HG03097 (cell line): ENCODE data around the gene DPP7.
"Not testable (repeated sequence)": the region's sequence is repeated elsewhere in the genome, so short reads cannot be mapped to it uniquely, and the experiment has no call there.

Experiments used
- ATAC-seq: cut with Tn5 transposase; IDR thresholded peaks from one replicate; pipeline ENCODE4 v1.9.1; 2021; ENCODE audit not compliant: unreplicated experiment, low FRiP score

DPP7 gene

DNA sequence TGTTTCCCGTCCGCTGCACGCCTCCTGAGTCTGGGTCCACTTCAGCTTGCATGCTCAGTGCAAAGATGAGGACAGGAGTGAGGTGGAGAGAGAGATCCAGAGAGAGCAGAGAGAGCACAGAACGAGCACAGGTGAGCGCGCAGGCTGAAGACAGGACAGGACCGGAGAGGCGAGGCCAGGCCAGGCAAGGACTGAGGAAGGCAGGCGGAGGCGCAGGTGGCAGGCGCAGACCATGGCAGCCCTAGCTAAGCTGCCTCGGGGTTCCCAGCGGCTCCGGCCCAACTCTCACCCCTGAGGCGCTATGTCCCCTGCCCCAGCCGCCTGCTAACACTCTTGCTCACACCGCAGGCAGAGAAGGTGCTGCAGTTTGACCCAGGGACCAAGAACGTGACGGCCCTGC, 34.1 kb upstream of the DPP7 start:
- no peak for ATAC-seq

DNA sequence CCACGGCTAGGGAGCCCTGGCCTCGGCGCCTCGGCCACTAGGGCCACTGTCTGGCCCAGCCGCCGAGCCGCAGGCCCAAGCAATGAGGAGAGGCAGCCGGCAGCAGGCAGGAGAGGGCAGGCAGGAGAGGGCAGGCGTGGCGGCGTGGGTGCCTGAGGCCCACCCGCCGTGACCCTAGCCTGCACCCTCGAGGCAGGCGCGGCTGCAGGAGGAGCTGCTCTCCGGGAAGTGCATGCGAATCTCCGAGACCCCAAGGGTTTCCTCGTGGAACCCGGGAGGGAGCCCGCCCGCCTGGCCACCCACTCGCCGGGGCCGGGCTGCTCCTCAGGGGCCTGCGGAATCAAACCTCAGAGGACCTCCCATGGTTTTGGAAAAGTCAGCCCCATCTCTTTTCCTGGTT, 33.7 kb upstream of the DPP7 start:
- no peak for ATAC-seq

DNA sequence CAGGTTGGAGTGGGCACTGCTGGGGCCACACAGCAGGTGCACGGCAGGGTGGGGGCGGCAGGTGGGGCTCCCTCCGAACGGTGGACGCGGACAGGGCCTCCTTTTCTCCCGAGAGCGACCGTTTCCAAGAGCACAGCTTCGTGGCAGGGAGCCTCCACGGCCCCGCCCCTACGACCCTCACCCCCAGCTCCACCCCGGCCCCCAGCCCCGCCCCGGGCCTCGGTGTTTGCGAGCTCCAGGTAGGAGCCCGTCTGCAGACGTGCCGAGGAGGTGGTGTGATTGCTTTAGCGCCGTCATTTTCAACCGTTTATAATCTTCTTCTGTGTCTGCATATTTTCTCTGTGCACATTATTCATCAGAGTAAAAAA, 33.2 kb upstream of the DPP7 start:
- no peak for ATAC-seq

- no peak for ATAC-seq
Measured at GRCh38 chr9:137147091-137147792, 32.7 kb upstream of the DPP7 start.

- ATAC-seq = no peak
Measured at GRCh38 chr9:137146527-137146918, 32.0 kb upstream of the DPP7 start.

GRCh38 chr9:137145731-137146526, 31.4 kb upstream of the DPP7 start:
- ATAC-seq = no peak

DNA sequence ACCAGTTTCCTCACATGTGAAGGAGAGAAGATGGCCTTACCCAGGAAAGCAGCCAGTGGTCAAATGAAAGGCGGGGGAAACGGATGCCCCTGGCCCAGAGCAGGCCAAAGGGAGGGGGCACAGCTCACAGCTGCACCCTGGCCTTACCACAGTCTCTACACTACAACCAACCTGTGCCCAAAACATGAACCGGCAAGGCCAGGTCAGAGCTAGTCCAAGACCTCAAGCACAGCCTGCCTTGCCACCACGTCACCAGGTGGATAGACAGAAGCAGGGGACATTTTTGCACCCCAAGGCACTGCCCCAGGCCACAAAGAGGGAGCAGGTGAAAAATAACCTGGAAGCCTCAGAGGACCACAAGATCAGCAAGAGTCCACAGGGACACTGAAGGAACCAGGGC, 28.9 kb upstream of the DPP7 start:
- ATAC-seq = no peak

DNA sequence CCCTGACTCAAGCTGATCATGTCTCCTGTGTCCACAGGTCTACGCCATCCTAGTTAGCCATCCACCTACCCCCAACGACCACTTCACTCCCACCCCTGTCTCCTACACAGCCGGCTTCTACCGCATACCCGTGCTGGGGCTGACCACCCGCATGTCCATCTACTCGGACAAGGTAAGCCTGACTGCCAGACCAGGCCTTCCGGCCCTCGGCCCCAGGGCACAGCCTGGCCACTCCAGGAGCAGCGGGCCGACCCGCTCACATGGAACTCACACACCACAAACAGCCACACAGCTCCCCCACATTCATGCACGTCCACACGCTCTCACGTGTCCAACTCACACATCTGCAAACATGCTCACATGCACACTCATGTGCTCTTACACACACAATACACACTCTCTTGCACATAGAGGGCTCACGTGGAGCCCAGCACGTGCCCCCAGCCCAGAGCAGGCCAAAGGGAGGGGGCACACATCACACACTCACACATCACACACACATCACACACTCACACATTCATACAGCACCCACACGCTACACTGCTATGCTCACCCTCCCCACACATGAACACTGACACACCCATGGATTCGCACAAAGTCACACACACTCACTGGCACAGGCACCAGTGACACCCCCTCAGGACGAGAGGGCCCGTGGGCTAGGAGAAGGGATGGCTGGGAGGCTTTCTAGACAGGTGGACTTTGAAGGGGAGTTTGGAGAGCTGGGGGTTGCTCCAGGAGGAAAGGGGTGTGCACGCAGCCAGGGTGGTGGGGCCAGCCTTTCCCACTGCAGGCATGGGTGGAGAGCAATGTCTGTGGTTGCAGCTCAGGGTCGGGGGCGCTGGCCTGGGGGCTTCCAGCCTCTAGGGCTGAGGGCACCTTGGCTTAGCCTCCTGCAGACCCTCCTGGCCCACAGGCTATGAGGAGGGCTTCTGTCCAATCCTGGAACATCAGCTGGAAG, 27.7 kb upstream of the DPP7 start:
- no peak for ATAC-seq

DNA sequence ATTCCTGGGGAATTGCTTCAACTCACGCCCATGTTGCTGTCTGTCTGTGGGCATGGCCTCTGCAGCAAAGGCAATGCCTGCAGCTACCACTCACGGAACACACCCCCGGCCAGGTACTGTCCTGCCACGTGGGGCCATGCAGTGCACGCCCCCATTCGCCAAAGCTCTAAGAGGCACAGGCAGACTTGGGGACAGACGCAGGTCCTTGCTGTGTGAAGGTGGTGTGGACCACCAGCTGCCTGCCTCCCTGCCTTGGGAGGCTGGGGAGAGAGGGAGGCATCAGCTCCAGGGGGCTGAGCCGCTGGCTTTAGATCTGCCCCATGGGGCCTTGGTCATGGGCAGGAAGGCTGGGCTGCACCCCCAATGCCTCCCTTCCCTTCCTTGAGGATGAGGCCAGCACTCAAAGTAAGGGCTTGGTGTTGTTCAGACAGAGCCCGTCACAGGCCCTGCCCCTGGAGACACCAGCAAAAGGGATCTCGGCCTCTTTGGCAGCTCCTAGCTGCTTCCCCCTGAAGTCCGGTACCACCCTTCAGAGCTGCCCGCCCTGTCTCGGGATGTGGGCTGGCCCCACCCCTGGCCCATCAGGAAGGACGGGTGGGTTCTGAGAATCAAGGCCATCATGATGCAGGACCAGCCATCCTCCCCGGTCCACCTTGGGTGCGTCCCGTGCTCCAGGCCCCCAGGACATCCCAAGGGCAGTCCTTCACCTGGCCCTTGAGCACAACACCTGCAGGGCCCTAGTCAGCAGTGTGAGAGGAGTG, 26.7 kb upstream of the DPP7 start:
- ATAC-seq = no peak

DNA sequence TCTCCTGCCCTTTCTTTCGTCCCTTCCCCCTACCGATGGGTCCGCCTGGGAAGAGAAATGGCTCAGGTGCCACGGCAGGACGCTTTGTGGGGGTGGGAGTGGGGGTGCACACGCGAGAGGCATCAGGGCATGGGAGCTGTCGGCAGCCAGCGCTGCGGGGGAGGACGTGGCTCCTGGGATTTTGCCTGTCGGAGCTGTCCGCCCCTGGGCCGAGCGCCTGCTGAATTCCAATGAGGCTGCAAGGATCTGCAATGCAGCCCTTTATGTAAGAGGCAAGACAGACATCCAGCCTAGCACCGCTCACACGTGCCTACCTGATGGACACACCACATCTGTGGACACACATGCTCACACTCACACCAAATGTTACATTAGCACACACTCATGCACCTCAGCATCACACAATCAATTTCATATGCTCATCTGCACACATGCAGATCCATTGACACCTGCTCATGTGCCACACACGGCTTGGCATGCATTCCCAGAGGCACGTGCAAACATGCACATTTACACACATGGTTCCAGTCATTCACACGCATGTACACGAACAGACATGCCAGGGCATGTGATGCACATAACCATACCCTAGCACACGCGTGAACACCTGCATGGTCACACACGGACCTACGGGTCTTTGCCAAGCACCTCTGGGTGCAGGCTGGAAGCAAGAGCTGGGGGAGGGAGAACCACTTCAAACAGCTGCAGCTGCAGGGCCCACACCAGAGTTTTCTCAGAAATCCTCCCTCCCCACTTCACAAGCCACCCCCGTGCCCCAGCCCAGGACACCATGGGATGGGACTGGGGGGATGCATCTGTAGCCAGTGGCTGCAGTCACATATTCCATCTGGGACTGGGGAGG, 25.8 kb upstream of the DPP7 start:
- ATAC-seq = no peak

- no peak for ATAC-seq
Measured at GRCh38 chr9:137139468-137140150, 25.1 kb upstream of the DPP7 start.

GRCh38 chr9:137138722-137139467, 24.4 kb upstream of the DPP7 start, which contains the start of gene GRIN1:
TSS of gene GRIN1 (plus strand) at chr9:137139154. CDS start at chr9:137139487, 333 bp downstream.
- no peak for ATAC-seq

DNA sequence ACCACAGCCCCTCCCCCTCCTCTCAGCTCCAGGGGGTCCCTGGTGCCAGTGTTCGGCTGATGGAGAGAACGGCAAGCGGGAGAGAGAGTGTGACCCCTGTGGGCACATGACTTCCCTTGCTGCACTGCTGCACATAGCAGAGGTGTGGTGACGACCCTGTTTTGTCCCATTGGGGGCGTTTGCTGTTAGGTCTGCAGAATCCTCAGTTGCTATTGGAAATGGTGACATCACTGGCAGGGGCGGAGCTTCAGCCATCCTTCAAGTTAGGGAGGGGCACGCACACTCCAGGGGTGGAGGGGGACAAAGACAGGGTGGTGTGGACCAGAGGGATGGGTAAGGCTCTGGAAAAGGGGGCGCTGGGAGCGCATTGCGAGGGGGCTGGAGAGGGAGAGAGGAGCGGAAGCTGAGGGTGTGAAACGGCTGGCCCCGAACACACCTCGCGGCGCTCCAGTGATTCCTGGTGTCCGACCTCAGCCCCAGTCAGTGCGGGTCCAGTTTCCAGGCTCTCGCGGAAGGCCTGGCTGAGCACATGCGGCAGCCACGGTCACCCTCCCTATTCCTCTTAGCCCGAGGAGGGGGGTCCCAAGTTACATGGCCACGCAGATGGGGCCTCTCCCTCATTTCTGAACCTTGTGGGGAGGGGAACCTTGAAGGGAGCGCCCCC, 23.7 kb upstream of the DPP7 start:
- ATAC-seq = no peak

DNA sequence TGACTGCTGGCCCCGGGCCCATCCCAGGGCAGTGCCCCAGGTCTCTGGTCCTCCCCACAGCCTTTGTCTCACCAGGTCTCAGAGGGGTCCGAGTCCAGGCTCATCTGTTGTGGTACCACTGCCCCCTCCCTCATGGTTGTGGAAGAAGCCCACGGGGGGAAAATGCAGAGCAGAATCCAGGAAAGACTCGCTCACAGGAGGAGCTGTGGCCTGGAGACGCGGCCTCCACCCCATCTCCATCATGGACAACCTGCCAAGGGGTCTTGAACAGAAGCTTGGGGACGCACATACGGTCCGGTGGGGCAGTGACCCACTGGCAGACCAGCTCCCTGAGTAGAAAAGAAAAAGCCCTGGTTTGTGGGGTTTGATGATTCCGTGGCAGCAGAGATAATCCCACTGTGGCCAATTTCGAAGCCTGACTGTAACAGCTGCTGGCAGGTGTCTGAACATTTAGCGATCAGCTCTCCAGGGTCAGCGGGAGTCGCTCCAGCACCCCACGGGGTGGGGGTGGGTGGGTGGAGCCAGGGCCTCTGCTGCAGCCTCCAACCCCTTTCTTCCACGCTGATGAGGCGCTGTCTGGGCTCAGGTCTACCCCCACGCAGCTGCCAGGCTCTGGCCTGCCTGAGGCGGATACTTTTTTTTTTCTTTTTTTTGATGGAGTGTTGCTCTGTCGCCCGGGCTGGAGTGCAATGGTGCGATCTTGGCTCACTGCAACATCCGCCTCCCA, 22.5 kb upstream of the DPP7 start:
- no peak for ATAC-seq

DNA sequence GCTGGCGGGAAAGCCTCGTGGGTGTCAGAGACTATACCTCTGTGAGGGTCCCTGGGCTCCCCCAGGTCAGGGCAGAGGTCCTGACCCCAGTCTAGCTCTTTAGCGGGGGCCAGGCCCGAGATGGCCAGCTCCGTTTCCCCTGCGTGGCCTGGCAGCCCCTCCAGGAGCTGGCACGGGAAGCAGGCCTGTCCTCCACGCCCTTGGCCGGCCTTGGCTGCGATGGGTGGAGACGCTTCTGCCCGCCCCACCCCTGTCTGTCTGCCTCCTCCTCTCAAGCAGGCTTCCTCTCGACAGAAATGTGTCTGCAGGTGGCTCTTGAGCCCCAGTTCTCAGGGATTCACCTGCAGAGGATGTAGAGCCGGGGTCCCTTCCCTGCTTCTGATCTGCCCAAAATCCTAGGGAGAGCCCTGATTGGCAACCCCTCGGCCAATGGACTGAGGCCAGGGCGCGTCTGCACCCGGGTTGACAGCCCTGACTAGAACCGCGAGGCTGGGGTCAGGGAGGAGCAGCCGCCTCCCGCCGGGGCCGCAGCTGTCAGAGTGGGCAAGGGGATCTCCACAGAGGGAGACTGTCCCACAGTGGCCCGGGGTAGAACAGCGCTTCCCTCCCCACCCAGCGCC, 21.8 kb upstream of the DPP7 start:
- ATAC-seq = no peak

DNA sequence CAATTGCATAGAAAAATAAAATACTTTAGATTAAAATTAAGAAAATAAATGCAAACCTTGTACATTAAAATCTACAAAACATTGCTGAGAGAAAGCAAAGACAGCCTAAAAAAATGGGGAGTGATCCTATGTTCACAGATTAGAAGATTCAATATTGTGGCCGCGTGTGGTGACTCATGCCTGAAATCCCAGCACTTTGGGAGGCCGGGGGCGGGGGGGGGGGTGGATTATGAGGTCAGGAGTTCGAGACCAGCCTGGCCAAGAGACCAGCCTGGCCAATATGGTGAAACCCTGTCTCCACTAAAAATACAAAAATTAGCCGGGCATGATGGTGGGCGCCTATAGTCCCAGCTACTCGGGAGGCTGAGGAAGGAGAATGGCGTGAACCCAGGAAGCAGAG, 20.6 kb upstream of the DPP7 start:
- ATAC-seq = not testable (repeated sequence)

DNA sequence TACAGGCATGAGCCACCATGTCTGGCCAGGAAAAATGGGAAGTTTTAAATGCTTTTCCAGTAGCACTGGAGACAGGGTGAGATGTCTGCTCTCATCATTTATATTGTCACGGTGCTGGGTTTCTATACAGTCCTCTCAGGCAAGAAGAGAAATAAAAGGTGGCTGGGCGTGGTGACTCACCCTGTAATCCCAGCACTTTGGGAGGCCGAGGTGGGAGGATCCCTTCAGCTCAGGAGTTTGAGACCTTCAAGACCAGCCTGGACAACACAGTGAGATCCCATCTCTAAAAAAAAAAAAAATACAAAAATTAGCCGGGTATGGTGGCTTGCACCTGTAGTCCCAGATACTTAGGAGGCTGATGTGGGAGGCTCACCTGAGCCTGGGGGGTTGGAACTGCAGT, 19.7 kb upstream of the DPP7 start:
- no peak for ATAC-seq
